GM12891 (cell line): Measurements from ENCODE around the gene CCDC9B.

Source experiments
- DNase-seq: peaks from one replicate; pipeline ENCODE4 v3.0.0; 2011; ENCODE audit warnings: low spot score; ENCODE audit not compliant: insufficient read length
- FAIRE-seq: peaks from 2 replicates; lab custom pipeline; 2011; peaks lifted over from hg19 to GRCh38; lab: Jason Lieb, UNC
- PAX5 ChIP-seq: IDR thresholded peaks from 2 replicates; pipeline ENCODE4 v1.6.1; 2011; ENCODE audit warnings: low read length, moderate library complexity, mild to moderate bottlenecking; ENCODE audit not compliant: insufficient read depth, severe bottlenecking
- POLR2A ChIP-seq: IDR thresholded peaks from 2 replicates; pipeline ENCODE4 v1.6.1; 2011; ENCODE audit warnings: low read depth, low read length, control low read depth
- POLR2AphosphoS5 ChIP-seq: IDR thresholded peaks from 2 replicates; pipeline ENCODE4 v1.6.1; 2011; ENCODE audit warnings: low read depth, low read length, control low read depth
- POU2F2 ChIP-seq: IDR thresholded peaks from 2 replicates; pipeline ENCODE4 v1.6.1; 2011; ENCODE audit warnings: low read depth, mild to moderate bottlenecking, control low read depth, low read length, moderate library complexity
- SPI1 ChIP-seq: IDR thresholded peaks from 2 replicates; pipeline ENCODE4 v1.6.1; 2011; ENCODE audit warnings: low read depth, low read length, control low read depth
- TAF1 ChIP-seq: IDR thresholded peaks from 2 replicates; pipeline ENCODE4 v1.6.1; 2011; ENCODE audit warnings: low read depth, low read length, control low read depth

The CCDC9B gene

DNA sequence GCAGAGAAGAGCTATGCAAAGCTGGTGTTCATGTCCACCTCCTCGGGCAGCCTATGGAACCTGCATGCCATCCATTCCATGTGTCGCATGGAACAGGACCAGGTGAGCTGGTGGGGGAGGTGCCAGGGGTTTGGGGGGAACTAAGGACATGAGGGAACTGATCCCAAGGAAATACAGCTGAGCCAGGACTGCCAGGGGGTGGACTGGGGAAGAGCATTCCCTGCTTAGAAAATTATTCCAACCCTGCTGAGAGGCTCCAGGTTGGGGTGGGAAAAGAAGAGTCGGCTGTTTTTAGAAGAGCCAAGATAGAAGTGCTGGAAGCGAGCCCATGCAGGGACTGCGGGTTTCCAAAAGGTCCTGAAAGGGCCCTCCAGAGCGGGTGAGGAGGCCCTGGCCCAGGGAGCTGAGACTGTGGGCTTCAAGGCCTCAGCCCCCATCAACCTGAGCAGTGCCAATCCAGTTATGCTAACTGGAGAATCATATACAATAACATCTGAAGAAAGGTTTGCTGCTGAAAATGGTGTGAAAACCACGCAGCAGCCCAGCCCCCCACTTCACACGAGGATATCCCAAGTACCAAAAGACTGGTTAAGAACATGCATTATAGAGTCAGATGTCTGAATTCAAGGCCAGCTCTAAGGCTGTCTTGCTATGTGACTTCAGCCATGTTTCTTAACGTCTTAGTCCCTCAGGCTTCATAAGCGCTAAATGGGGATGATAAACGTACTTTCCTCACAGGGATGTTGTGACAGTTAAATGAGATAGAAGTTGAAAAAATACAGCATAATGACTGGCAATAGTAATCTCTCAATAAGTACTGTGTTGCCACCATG lies 25.1 kb upstream of the CCDC9B start:
- TF ChIP-seq TAF1 (no peak), SPI1 (no peak), POU2F2 (no peak), PAX5 (no peak), POLR2AphosphoS5 (no peak), POLR2A (no peak)
- no peak for DNase-seq

DNA sequence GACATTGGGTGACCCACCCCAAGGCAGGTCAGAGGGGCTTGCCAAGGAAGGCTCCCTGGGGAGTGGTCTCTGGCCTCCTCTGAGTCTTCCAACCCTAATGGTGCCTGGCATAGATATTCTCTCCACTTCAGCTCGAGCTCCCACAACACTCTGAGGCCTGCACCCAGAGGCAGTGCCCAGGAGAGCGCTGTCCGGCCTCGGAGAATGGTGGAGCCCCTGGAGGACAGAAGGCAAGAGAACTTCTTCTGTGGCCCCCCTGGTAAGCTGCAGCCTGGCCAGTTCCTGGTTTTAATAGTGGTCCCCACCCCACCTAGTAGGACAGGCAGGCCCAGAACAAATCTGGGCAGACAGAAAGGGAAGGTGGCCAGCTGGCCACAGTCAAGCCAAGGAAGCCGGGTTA lies 24.3 kb upstream of the CCDC9B start:
- DNase-seq (no peak), FAIRE-seq (no peak)
- TF ChIP-seq POLR2A (no peak), TAF1 (no peak), POU2F2 (no peak), POLR2AphosphoS5 (no peak)

More for the DNA sequence above, 25.1 kb upstream of the CCDC9B start:
- no peak for FAIRE-seq

DNA sequence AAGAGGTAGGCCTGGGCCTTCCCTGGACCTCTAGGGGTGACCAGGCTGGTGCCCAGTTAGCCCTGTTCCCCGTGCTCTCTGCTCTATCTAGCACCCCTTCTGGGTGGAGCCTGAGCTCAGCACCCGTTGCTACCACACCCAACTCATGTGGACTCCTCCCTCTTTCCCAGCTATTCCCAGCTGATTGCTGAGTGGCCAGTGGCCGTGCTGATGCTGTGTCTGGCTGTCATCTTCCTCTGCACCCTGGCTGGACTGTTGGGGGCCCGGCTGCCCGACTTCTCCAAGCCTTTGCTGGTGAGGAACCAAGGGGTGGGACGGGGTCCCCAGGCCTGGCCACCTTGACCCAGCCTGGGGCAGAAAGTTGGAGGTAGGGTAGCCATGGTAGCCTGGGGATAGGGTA lies 23.5 kb upstream of the CCDC9B start:
- FAIRE-seq (peak; percentile 13), DNase-seq (no peak)
- TF ChIP-seq SPI1 (no peak), PAX5 (no peak), POU2F2 (no peak), POLR2A (no peak), TAF1 (no peak), POLR2AphosphoS5 (no peak)

DNA sequence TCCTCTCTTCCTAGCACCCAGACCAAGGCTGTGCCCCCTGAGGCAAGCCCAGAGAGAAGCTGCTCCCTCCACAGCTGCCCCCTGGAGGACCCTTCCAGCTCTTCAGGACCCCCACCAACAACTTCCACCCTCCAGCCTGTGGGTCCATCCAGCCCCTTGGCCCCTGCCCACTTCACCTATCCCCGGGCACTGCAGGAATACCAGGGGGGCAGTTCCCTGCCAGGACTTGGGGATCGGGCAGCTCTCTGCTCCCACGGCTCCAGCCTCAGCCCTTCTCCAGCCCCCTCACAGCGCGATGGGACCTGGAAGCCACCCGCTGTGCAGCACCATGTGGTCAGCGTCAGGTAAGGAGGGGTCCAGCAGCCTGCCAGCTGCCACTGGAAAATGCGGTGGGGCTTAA lies 22.9 kb upstream of the CCDC9B start:
- FAIRE-seq, result no peak
- no peak for DNase-seq
- TF ChIP-seq TAF1, result no peak
- TF ChIP-seq PAX5, result no peak

DNA sequence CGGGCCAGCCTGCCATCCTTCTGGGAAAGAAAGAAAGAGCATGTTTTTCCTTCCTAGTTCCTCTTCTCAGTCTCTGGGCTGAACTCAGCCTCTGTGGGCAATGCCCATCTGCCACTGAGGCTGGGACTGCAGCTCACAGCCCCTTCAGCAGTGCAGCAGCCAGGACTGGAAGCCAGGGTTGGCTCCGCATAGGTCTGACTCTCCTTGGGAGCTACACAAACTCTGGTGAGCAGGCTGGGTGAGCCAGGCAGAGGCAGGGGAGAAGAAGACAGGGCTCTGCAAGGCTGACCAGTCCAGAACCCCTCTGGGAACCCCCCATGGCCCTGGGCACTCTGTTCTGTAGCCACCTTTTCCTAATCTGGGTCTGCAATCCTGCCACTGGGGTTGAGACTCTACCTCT lies 20.9 kb upstream of the CCDC9B start:
- no peak for TF ChIP-seq TAF1
- no peak for TF ChIP-seq POLR2AphosphoS5
- no peak for TF ChIP-seq SPI1
- no peak for TF ChIP-seq PAX5
- no peak for TF ChIP-seq POU2F2
- TF ChIP-seq POLR2A, result no peak
- DNase-seq (no peak), FAIRE-seq (no peak)

DNA sequence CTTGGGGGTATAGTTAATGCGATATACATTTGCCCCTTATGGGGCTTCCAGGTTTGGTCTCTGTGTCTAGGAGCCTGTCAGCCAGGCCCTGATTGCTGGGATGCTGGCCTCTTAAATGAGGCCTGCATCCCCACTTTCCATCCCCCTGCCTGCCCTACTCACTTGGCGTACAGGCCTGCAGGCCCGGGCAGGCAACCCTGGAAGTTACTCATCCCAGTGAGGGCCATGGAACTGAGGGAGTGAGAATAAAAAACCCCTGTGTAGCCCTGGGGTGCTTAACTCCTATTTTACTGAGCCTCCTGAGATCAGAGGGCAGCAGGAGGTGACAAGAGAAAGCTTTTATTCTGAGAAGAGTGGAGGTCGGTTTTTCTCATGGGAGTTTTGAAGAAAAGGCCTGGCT lies 19.3 kb upstream of the CCDC9B start:
- DNase-seq (no peak), FAIRE-seq (no peak)
- TF ChIP-seq PAX5 (no peak), SPI1 (no peak), POLR2AphosphoS5 (no peak), POU2F2 (no peak), POLR2A (no peak), TAF1 (no peak)

DNA sequence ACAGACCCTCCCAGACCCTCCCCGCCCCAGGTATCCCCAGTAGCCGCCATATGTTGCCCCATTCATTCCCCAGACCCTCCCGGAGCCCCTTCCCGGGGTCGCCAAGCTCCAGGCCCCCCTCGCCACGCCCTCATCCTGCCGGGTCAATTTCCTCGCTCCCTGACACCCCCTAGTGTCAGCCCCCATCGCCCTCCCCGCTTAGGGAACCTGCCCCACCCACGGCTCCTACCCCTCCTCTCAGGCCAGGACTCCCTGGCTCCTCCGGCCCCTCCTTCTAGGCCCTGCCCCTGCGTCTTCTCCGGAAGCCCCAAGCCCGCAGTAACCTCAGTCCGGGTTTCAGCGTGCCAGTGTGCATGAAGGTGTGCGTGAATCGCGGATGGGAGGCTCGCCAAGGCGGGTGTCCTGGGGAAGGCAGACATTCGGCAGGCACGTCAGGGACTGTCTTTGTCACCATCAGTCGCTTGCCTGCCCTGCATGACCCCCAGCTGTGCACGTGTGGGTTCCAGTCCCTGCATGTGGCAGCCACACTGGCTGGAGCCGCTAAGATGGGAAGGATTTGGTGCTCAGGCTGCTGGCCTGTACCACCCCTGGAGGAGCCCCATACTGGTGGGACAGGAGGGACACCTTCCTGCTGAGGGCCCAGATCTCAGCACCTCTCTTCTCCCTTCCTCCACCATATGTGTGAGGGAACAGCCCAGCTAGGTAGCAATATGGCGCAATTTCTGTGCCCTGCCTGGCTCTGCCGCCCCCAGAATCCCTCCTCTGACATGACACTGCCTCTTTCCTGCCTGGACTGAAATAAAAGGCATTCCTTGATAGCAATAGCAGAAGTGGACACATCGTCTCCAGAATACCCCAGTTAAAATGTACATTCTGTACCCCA lies 18.0 kb upstream of the CCDC9B start:
- no peak for TF ChIP-seq POLR2AphosphoS5
- TF ChIP-seq PAX5, result no peak
- TF ChIP-seq POU2F2, result no peak
- peak; percentile 56 for FAIRE-seq
- DNase-seq, result no peak

DNA sequence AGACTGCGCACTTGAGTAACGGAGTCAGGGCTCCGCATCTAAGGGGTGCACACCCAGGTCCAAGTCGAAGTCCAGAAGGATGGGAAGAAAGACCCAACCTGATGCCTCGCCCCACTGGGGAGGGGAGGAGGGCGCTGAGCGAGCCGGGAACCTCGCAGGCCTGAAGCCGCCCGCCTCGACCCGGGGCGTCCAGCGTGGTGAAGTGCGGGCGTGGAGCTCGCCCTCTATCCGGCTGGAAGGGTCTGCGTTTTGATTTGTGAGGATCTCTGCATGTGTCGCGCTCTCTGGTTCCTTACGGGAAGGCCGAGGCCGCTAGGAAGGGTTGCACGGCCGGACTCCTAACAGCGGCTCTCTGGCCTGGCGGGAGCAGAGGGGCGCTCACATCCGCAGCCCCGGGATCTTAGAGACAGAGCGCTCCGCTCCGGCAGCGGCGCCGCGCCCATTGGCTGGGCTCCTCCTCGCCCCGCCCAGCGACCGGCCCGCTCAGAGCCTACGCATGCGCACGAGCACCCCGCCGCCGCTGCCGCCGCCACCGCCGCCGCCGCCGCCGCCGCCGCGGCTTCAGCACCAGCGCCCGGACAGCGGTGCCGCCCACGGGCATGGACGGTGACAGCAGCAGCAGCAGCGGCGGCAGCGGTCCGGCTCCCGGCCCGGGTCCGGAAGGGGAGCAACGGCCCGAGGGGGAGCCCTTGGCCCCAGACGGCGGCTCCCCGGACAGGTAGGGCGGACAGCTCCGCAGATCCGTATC lies 17.2 kb upstream of the CCDC9B start, which contains the start of gene DISP2:
TSS of gene DISP2 (plus strand) at position 497 of the 748 bp plus-strand sequence. CDS start at position 600, 103 bp downstream.
- DNase-seq (peak; percentile 99), FAIRE-seq (peak; percentile 90)
- TF ChIP-seq SPI1, result no peak
- no peak for TF ChIP-seq POU2F2

DNA sequence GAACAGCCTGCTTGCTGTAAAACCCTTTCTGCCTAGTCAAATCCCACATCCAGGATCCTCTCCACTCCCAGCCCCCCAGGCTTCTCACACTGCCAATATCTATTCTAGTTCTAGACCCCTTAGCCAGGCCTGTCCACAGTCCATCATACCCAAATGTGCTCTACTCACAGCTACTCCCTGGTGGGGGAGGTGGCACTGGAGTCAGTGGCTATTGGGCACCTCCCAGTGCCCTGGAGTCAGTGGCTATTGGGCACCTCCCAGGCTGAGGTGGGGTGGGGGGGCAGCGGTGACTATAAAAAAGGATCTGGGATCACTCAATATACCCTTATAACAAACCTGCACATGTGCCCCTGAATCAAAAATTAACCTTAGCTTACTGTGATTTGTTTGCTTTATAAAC lies 16.5 kb upstream of the CCDC9B start:
- no peak for TF ChIP-seq SPI1
- no peak for TF ChIP-seq POLR2AphosphoS5
- no peak for TF ChIP-seq TAF1
- TF ChIP-seq POU2F2, result no peak
- no peak for TF ChIP-seq POLR2A
- no peak for TF ChIP-seq PAX5
- FAIRE-seq (no peak), DNase-seq (no peak)
